ENCODE measurements around the gene CPA4.
"Not testable (repeated sequence)": the region's sequence is repeated elsewhere in the genome, so short reads cannot be mapped to it uniquely, and the experiment has no call there.

The CPA4 gene, protein sequence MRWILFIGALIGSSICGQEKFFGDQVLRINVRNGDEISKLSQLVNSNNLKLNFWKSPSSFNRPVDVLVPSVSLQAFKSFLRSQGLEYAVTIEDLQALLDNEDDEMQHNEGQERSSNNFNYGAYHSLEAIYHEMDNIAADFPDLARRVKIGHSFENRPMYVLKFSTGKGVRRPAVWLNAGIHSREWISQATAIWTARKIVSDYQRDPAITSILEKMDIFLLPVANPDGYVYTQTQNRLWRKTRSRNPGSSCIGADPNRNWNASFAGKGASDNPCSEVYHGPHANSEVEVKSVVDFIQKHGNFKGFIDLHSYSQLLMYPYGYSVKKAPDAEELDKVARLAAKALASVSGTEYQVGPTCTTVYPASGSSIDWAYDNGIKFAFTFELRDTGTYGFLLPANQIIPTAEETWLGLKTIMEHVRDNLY

DNA sequence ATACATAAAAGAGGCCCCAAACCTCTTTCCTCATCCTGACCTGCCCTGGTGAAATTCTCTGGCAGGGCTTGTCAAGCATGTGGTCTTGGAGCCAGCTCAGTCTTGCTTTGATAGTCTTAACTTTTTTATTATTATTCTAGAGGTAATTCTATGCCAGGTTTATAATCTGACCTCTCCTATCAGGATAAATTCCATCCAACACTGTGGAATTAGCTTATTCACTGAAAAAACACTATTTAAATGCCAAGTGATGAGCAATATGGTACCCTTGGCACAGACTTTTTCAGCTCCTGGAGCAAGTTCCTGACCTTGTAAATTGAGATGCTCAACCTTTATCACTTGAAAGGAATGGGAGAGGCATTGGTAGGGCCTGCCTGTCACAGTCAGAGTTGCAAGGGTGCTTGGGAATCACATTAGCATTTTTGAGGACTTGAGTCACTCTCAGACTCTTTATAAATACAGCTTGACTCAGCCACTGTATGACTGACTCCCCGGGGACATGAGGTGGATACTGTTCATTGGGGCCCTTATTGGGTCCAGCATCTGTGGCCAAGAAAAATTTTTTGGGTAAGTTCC is at the start of gene CPA4:
TSS of gene CPA4 (plus strand) at position 480 of the 576 bp plus-strand sequence. CDS start at position 500, 20 bp downstream.
- DNase-seq (ENCODE audit: low spot score) = peak; percentile 97

DNA sequence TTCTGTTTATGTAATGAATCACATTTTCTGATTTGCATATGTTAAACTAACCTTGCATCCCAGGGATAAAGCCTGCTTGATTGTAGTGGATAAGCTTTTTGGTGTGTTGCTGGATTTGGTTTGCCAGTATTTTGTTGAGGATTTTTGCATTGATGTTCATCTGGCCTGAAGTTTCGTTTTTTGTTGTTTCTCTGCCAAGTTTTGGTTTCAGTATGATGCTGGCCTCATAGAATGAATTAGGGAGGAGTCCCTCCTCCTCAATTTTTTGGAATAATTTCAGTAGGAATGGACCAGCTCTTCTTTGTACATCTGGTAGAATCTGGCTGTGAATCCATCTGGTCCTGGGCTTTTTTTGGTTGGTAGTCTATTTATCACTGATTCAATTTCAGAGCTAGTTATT is 49.5 kb upstream of the CPA4 start:
- not testable (repeated sequence) for DNase-seq (ENCODE audit: low spot score)

DNA sequence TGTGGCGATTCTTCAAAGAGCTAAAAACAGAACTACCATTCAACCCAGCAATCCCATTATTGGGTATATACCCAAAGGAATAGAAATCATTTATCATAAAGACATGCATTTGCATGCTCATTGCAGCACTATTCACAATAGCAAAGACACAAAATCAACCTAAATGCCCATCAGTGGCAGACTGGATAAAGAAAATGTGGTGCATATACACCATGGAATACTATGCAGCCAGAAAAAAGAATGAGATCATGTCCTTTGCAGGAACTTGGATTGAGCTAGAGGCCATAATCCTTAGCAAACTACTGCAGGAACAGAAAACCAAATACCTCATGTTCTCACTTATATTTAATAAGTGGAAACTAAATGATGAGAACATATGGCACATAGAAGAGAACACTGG is 46.5 kb upstream of the CPA4 start:
- DNase-seq (ENCODE audit: low spot score) = not testable (repeated sequence)

DNA sequence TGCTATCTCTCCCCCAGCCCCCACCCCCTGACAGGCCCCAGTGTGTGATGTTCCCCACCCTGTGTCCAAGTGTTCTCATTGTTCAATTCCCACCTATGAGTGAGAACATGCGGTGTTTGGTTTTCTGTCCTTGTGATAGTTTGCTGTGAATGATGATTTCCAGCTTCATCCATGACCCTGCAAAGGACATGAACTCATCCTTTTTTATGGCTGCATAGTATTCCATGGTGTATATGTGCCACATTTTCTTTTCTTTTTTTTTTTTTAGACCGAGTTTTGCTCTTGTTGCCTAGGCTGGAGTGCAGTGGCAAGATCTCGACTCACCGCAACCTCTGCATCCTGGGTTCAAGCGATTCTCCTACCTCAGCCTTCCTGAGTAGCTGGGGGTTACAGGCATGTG is 44.1 kb upstream of the CPA4 start:
- not testable (repeated sequence) for DNase-seq (ENCODE audit: low spot score)

DNA sequence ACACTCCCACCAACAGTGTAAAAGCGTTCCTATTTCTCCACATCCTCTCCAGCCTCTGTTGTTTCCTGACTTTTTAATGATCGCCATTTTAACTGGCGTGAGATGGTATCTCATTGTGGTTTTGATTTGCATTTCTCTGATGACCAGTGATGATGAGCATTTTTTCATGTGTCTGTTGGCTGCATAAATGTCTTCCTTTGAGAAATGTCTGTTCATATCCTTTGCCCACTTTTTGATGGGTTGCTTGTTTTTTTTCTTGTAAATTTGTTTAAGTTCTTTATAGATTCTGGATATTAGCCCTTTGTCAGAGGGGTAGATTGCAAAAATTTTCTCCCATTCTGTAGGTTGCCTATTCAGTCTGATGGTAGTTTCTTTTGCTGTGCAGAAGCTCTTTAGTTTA is 43.3 kb upstream of the CPA4 start:
- DNase-seq (ENCODE audit: low spot score) = not testable (repeated sequence)

DNA sequence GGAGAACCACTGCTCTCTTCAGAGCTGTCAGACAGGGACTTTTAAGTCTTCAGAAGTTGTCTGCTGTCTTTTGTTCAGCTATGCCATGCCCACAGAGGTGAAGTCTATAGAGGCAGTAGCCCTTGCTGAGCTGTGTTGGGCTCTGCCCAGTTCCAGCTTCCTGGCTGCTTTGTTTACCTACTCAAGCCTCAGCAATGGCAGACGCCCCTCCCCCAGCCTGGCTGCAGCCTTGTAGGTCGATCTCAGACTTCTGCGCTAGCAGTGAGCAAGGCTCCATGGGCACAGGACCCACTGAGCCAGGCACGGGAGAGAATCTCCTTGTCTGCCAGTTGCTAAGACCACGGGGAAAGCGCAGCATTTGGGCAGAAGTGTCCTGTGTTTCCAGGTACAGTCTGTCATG is 38.4 kb upstream of the CPA4 start:
- no peak for DNase-seq (ENCODE audit: low spot score)

DNA sequence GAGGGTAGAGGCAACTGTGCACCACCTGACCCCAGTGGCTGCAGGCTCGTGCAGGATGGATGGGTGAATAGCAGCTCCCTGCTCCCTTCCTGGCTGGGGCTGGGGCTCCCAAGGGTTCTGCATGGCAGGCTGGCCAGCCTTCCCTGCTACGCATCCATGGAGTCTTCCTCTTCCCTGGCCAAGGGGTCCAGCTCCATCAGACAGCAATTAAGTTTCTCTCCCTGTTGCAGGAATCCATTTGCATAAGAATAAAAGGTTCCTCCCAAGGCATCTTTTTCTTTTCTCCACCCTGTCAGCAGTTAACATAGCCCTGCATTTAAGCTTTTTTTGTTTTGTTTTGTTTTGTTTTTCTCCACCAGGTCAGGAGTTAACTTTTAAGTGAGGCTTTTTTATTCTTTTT is 36.3 kb upstream of the CPA4 start:
- DNase-seq (ENCODE audit: low spot score) = no peak

DNA sequence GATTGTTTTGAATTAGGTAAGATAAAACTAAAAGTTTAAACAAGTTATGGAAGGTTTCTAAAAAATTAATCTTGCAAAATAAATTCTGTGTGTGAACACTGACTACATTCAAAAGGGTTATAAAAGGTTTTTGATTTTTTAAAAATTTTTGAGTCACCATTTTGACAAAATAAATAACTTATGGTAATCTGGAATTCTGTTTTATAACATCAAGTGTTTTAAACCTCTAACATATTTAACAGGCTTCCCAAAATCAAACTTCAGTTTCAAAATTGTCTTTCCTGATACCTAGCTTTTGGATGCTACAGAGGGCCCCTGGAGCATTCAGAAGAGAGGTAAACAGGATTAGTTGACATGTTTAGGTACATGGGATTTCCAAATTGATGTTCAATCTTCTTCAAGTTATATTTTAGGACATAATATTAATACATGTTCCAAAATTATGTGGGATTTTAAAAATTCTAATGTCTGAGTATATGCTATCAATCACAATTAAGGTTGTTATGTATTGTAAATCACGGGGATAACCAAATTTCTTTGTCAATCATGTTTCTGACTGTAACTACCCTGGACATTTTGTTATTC is 34.4 kb upstream of the CPA4 start:
- DNase-seq (ENCODE audit: low spot score) = no peak

DNA sequence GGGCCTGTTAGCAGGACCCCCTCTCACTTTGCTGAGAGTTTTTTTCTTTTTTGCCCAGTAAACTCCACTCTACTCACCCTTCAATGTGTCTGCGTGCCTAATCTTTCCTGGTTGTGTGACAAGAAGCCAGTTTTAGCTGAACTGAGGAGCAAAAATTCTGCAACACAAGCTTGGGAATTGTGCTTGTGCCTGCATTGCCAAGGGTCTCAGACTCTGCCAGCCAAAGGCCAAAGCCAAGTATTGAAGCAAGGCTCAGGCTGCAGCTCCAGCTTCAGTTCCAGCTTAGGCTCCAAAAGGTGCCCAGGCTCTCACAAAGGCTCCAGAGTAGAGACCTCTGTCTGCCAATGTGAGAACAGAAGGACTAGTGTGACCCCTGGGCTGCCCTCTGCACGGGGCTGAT is 30.5 kb upstream of the CPA4 start:
- DNase-seq (ENCODE audit: low spot score) = no peak

DNA sequence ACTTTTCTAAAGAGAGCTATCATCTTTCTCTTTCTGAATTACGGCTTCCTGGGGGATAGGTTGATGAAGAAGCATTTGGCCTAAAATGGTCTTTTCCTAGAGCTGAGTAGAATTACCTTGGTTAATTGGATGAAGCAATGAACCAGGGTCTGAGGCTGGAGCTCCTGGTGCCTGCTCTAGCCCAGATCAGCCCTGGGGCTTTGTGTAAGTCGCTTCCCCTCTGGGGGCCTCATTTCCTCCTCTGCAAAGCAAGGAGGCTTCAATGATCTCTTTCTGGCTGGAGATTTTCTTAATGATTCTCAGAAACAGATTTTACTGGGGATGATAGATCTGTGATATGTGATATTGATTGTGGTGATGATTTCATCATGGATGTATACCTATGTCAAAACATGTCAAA is 29.8 kb upstream of the CPA4 start:
- DNase-seq (ENCODE audit: low spot score) = no peak

DNA sequence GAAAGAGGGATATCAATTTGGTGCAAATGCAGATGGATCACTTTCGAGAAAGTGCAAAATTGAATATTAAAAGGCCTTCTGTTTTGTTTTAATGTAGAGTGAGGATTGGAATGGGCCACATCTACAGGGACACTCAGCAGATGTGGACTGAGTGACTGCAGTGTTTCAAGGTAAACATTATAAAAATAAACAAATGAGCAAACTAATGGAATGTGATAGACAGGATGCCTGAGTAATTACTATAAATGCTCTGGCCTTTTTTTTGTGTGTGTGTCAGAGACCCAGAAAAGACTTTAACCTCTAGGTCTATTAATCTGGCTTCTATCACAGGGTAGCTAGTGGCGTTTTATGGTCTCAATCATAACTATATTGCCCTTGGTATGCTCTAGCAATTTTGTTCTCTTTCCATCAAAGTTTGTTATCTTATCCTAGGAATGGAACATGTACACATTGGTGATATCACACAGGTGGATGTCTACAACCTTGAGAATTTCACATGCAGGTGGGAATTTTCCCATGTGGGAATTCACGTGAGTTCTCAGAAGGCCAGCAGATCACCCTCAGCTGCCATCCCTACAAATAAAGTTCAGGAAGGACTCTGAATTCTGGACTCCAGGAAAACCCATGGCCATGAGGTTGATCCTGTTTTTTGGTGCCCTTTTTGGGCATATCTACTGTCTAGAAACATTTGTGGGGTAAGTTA is 26.6 kb upstream of the CPA4 start, which contains the start of gene CPA2:
TSS of gene CPA2 (plus strand) at position 606 of the 703 bp plus-strand sequence. CDS start at position 625, 19 bp downstream.
- DNase-seq (ENCODE audit: low spot score) = peak; percentile 19

DNA sequence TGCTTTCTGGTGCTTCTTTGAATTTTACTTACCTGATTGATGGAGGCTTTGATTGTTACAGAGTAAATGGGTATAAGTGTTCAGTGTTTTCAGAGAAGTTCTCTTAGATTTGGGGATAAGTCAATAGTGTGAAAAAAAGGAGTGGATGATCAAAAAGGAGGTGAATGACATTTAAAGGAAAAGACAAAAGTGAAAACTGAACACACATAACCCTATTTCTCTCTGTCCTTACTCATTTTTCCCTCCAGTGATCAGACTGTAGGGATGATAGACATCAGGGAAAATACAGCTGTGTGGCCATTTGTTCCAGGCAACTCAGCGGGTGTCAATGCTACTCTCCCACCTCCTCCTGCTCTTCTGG is 26.0 kb upstream of the CPA4 start:
- DNase-seq (ENCODE audit: low spot score) = no peak

DNA sequence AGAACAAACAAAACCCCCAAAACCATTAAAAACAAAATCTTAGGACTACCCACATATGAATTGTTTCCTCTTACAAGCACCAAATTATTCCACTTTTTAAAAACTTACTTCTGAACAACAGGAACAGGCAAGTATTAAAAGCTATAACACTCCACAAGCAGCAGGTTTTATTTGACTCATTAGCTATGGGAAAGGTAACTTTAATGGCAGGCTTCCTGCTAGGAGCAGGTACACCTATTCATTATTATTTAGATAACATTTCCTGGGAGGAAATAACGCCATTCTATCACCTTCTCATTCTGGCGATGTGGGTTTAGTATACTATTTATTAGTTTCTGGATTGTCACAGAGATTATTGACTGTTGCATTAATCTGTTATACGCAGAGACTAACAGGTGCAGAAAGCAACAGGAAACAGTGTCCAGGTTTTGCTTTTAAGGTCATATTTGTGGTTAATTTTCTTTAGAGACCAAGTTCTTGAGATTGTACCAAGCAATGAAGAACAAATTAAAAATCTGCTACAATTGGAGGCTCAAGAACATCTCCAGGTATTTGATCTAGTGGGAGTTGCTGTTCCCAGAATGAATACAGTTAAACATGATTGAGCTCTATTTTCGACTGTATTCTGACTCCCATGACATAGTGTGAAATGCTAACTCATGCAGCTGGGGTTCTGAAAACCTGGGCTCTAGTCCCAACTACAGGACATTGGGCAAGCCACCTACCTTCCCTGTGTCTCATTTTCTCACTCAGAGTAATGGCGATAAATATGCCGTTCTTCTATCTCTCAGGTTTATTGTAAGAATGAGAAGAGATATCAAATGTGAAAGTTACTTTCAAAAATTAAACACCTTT is 24.3 kb upstream of the CPA4 start:
- no peak for DNase-seq (ENCODE audit: low spot score)

DNA sequence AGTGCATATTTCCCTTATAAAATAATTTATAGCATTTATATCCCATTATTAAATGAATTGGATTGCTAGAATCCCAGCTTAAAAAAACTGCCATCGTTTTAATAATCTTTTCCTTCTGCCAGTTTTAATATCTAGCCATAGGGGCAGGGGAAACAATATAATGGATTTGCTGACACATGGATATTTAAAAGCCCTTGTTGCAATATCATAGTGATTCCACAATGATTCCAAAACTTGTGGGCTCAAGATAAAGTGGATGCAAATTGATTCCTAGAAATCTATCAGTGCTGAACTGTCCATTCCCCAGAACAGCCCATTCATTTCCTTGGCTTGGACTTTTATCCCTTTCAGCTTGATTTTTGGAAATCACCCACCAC is 23.7 kb upstream of the CPA4 start:
- DNase-seq (ENCODE audit: low spot score) = no peak

DNA sequence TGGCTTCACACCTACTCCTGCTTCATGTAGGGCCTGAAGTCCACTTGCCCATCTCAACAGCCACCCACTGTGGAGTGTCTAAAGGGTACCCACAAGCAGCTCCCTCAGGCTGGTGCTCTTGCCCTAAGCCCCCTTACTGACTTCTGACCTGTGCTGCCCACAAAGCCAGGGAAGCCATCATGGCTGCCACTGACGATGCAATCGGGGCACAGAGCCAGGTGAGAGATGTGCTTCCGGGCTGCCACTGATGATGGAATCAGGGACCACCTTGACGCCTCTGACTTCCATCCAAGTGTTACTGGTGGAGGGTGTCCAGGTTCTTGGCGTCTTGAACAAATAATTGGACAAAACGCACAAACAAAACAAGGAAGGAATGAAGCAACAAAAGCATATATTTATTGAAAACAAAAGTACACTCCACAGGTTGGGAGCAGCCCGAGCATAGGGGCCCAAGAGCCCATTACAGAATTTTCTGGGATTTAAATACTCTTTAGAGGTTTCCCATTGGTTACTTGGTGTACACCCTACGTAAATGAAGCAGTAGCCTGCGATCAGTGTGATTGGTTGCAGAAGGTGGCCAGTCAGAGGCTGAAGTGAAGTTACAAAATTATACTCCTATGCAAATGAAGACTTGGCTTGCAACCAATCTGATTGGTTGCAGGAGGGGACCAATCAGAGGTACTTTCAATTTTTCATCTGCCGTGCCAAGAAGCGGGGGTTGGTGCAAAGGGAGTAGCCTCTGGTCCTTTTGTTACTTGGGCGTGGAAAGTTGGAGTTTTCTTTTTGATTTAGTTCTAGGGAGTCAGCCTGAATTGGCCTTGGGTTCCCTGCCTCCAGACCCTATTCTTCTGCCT is 21.8 kb upstream of the CPA4 start:
- DNase-seq (ENCODE audit: low spot score) = no peak

DNA sequence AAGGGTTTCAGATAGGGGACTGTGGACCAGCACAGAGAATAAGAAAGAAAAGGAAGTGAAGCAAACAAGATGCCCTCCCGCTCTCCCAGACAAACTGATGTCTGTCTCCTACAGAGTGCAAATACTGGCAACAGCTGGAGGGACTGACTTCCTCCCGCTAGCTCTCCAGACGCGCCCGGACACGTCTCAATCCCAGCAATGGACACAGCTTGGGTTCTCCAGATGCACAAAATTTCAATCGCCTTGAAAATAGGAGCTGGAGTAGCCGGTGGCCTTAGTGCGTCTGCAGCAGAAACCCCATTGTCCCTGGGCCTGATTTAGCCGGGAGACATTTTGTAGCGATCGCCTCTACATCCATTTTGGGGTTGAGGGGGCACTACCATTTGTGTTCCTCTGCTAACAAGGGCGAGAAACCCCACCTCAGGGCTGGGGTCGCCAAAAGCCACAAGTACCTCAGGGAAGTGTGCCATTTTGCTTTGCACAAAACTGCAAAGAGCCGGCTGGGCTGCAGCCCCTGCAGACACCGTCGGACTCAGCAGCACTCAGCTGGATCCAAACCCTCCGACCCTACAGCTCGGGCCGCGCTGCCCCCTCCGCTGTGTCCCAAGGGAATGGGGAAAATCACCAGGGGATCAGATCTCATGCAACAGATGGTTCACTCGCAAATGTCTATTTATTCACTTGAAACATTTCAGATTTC is 20.4 kb upstream of the CPA4 start:
- DNase-seq (ENCODE audit: low spot score) = no peak

DNA sequence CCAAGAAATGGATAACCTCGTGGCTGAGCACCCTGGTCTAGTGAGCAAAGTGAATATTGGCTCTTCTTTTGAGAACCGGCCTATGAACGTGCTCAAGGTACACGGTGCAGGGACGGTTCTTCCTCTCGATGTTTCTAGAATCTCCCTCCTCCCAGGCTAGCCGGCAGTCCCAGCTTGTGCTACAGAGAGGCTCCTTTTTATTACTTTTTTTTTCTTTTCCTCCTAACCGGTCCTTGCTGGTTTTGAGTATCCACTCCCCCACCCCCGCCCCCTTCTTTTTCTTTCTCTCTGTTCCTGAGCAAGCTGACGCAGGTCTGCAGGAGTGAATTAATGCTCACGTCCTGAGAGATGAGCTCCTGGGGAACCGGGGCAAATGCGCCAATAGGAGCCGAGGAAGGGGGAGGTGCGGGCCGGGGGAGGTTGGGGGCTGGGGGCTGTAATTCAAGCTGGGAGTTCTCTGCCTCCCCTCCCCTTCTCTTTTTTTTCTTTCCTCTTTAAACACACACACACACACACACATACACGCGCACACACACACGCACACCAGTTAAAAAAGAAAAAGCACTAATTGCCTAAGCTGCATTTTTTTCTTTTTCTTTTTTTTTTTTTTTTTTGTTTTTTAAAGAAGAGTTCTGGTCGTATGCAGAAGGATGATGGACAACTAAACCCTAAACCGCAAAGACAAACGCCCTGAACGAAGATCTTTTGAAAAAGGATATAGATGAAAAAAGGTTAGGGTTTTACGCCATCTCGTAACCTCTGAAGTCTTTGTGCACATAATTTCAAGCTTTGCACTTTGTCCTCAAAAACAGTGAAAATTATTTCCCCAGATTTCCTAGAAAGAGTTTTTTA is 19.7 kb upstream of the CPA4 start:
- no peak for DNase-seq (ENCODE audit: low spot score)

DNA sequence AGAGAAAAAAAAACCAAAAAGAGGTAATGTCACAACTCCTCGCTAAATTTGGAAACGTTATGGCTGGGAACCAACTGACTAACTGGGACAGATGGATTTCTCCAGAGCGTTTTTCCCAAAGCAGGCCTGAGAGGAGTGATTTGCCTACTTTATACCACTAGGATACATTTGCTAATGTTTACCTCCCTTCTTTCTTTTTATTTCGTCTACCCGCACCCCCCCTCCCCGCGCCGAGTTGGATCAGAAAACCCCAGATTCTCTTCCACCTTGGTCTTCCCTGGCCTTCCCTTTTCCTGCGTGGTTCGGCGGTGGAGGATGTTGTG is 19.1 kb upstream of the CPA4 start:
- DNase-seq (ENCODE audit: low spot score) = no peak

DNA sequence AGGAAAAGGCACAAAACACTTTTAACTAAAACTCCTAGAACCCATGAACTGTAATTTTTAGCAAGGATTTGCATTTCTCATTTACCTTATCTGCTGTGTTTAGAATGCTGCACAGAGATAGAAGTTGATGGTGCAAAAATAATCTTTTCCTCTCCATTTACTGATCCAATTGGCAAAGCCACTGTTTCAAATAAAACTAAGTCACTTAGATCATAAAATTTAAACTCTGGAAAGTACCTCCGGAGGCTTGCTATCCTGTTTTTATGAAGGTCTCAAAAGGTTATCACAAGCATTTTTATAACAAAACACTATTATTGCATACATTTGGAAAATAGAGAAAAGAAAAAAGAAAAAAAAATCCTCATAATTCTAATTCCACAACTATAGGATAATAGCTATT is 18.7 kb upstream of the CPA4 start:
- DNase-seq (ENCODE audit: low spot score) = no peak

Measured in kidney tubule cell (primary cell).